Activated CD4-positive, alpha-beta T cell treated with anti-CD3 and anti-CD28 coated beads, Interleukin-2, amount 50 U/mL, for 16 hours (primary cell): ENCODE data around the gene COL12A1.

Experiments used
- DNase-seq: peaks from one replicate; pipeline ENCODE4 v3.0.0-alpha.2; 2020

The COL12A1 gene

DNA sequence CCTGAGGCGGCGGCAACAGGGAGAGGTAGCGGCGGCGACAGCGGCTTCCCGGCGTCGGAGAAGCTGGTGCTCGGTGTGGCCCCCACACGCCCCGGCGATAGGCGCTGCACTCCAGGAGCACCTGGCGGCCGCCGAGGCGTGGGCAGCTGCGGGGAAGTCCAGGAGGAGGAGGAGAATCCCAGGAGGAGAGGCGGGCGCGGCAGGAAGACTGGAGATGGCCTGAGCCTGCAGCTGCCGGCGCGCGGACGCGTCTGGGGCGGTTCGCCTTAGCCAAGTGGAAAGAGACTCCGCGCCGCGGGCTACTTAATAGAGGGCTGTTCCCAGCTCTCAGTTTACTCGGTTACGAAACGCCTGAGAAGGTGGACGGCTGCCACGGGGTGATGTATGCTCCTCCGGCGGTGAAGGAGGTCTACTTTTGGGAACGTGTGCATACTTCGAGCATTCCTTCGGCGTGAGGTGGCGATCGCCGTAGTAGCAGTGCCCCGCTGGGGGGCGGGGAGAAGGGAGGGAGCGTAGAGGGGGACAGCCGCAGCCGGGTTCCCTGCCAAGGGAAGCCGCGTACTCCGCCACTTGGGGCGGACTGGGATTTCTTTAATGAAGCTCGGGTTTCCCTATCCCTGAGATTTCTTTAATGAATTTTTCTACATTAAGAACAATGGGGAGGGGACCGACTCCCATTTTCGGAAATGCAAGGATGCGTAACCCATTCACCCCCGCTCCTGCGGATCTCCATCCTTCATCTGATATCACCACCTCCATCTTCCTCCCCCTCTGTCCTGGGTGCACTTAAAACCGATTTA lies at the start of gene COL12A1:
TSS of gene COL12A1 (minus strand) at position 278 of the 800 bp plus-strand sequence. CDS start 3,261 bp downstream, outside the sequence.
- no peak for DNase-seq

GRCh38 chr6:75250552-75250951 lies 44.7 kb upstream of the COL12A1 start:
- DNase-seq, result no peak

DNA sequence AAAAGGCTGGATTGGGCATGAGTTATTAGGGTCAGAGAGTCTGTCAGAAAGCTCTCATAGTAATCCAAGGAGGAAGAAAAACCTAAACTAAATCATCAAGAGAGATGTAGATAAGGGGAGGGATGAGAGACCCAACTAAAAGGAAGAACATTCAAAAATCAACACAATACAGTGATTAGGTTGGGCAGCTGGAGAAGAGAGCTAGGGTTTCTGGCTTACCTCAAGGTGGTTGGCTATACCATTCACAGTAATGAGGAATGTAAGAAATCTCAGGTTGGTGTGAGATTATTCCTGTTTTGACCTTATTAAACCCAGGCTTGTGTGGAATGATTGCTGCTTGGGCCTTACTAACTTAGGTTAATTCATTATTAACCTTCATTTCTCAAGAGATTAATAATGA lies 44.0 kb upstream of the COL12A1 start:
- no peak for DNase-seq

- no peak for DNase-seq
Observed at GRCh38 chr6:75246386-75246785, 40.5 kb upstream of the COL12A1 start.

DNA sequence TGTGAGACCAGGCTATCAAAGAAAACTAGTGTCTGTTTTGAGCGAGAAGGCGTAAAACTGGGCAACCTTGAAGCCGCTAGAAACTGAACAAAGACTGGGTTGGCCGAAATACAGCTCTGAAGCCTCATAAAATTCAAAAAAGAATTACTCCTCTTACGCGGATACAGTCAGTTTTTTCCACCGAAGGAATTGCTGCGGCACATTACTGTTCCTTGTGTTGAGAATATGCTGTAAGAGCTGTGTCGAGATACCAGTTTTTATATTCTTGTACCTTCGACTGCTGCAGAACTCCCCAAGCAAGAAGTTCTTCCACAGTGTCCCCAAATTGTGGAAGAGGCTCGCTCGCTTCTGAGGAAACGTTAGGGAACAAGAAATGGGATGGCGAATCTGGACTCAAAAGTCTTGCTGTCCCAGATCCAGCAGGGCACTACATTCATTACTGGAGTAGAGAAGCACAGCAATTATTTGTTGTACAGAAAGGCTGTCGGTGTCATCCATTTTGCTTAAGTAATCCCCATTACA lies 38.3 kb upstream of the COL12A1 start:
- DNase-seq, result no peak

DNA sequence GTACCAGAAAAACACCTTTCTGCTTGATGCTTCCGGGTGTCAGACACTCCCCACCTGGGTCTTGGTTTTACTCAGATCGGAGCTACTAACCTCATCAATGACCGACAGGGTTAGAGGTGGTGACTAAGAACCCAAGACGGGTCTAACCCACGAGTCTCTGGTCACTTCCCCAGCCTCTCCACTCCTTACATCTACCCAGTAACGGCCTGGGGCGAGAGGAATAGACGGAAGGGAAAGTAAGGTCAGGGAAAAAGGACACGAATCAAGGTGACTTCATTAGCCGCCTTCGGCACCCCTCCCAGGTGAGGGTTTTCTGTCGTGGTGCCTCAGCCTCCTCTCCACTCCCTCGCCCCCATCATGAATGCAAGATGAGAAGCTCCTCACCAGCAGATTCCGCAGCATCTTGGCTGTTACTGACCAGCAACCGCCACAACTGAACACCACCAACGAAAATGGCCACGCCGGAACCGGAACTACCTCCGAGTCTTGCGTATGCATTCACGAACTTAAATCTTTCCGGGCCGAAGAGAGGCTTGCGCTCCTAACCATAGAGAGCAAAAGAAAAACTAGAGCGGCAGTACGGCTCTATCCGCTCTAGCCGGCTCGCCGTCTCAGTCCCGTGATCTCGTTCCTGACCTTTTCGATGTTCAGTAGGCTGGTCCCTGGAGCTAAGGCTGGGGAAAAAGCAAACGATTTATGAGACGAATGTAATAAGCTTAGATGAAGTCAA lies 37.6 kb upstream of the COL12A1 start, which contains the start of gene COX7A2:
TSS of gene COX7A2 (minus strand) at position 469 of the 730 bp plus-strand sequence. CDS start at position 402, 67 bp downstream.
- peak; percentile 95 for DNase-seq

DNA sequence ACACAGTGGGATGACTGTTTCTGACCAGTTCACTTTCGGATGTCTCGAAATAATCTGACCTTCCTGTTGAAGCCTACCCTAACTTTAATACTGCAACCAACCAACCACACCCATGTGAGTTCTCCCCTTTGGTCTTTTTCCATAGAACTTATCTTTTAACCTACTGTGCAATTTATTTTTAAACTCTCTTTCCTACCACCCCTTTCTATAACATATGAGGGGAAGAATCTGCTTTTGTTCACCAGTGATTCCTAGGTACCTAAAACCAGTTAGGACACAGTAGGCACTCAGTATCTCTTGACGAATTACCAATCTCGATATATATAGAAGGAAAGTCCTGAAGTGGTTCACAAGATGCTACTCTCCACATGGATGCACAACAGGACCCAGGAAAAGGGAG lies 30.8 kb upstream of the COL12A1 start:
- DNase-seq, result no peak

GRCh38 chr6:75235271-75235670 lies 29.4 kb upstream of the COL12A1 start:
- DNase-seq, result no peak

DNA sequence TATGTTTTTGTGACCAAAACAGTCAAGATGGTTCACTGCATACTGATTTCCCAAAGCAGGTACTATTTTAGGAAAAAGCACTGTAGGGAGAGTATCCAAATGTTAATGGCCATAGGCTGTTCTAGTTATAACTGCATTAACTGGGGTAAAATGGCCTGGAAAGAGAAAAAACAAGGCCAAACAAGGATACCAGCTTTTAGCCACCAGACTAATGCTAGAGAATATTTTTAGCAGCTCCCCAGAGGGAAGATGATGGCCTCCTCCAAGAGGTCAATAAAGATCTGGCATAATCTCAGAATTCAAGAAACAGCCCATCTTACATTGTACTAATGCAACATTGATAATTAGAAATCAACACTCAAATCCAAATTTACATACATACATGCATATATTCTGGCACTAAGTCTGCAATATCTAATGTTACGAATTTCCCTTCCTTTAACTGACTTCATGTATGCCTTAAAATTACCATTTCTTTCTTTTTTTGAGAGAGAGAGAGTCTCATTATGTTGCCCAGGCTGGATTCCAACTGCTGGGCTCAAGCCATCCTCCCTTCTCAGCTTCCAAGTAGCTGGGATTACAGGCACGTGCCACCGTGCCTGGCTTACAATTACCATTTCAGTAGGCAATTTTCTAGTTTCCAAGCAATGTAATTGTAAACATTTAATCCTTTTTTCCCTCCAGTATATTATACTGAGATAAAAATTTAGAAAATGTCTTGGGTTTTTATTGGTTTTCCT lies 28.4 kb upstream of the COL12A1 start:
- DNase-seq, result no peak

GRCh38 chr6:75233092-75233615 lies 27.3 kb upstream of the COL12A1 start:
- DNase-seq, result no peak

GRCh38 chr6:75230484-75231325 lies 24.9 kb upstream of the COL12A1 start:
- DNase-seq, result no peak

GRCh38 chr6:75224303-75224926 lies 18.6 kb upstream of the COL12A1 start:
- no peak for DNase-seq

GRCh38 chr6:75223428-75223827 lies 17.6 kb upstream of the COL12A1 start:
- no peak for DNase-seq

- no peak for DNase-seq
Observed at GRCh38 chr6:75222261-75222660, 16.4 kb upstream of the COL12A1 start.

- DNase-seq, result no peak
Observed at GRCh38 chr6:75221116-75221515, 15.3 kb upstream of the COL12A1 start.

DNA sequence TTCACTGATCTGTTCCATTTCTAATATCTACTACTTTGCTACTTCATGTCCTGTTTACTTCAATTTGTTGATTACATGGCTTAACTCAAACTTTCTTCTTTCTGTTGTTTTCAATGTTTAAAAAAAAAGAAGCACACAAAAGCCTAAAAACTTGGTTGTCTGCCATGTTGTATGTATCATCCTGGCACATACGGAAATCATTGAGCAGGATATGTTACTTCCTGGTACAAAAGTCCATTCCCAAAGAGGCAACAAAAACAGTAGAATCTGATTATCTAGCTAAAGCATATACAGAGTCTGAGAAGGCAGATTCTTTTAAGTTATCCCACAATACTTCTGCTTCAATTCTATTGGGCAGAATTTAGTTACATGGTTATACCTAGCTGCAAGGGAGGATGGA lies 14.5 kb upstream of the COL12A1 start:
- no peak for DNase-seq

DNA sequence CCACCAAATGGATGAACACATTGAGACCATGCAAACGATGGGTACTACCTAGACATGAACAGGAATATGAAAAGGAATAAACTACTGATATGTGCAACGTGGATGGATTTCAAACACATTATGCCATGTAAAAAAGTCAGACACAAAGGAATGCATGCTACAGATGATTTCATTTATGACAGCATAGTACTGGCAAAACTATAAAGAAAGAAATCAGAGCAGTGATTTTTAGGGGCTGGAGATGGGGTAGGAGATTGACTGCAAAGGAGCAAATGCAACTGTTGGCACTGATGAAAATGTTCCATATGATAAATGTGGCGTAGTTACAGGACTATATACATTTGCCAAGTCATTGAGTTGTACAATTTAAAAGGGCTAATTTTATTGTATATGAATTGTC lies 13.4 kb upstream of the COL12A1 start:
- no peak for DNase-seq

DNA sequence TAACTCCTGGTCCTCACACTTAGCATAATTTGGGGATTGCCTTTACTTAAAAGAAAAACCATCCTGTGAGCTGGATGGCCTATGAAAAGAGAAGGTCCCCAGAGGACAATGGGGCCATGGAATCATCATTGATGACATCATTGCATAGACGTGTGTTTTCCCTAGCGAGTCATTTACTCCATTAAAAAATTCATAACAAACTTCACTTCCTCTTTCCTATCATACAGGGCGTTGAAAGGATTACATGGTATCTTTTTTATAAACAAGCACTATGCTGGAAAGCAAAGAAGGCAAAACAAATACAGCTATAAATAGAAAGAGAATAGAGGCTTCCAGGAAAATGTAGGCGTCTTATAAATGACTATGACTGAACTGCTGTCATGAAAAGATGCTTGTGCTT lies 11.3 kb upstream of the COL12A1 start:
- DNase-seq, result no peak

DNA sequence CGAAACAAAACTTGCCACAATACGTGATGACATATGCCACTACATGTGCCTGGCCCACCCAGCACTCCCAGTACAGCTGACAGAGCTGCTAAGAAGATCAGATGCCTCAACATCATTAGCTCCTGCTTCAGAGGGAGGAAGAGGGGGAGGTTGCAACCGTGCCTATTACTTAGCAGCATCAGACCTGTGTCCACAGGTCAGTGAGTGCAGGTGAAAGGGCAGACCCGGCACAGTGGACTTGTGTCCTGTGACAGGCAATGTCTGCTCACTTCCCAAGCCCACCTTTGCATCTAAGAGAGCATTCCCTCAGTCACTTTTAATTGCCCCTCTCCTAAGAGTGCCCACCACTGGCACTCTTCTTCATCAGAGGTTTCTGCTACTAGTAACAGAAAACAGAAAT lies 9.4 kb upstream of the COL12A1 start:
- DNase-seq, result no peak

DNA sequence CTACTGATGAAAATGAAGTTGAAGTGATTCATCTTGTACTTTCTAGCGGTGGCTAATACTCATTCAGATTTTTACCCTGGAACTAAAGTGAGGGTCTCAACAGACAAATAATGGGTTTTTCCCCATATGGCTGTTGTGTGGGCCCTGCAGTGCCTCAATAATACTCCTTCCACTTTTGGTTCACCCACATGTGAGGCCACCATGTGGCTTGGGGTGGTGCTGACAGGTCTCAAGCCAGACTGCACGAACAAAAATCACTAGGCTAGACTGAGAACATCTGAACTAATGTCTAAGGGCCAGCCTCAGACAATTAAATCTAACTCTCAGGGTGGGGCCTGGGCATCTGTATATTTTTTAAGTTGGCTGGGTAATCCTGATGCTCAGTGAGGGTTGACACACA lies 7.9 kb upstream of the COL12A1 start:
- DNase-seq, result no peak

- no peak for DNase-seq
Observed at GRCh38 chr6:75213112-75213511, 7.3 kb upstream of the COL12A1 start.
